SIG-M5 treated with dmso at 0.1 percent for 504 hours (cell line): ENCODE measurements around the gene CALCOCO2.
A peak's percentile ranks its signal among the peaks of the same experiment; 100 is the strongest.
"Not testable (repeated sequence)": the region's sequence is repeated elsewhere in the genome, so short reads cannot be mapped to it uniquely, and the experiment has no call there.

ENCODE experiments used
- DNase-seq: peaks from one replicate; lab custom pipeline; 2025; ENCODE audit not compliant: unreplicated experiment; lab: John Stamatoyannopoulos, UW

The CALCOCO2 gene

DNA sequence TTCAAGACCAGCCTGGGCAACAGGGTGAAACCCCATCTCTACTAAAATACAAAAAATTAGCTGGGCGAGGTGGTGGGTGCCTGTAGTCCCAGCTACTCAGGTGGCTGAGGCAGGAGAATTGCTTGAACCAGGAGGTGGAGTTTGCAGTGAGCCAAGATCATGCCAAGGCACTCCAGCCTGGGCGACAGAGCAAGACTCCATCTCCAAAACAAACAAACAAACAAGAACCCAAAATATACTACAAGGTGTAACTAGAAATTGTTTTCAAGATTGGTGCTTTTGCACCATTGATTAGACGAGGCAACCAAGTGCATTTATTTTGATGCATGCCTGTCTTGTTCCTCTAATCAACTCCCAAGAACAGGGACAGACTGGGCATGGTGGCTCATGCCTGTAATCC lies 41.6 kb downstream of the CALCOCO2 start:
- not testable (repeated sequence) for DNase-seq

DNA sequence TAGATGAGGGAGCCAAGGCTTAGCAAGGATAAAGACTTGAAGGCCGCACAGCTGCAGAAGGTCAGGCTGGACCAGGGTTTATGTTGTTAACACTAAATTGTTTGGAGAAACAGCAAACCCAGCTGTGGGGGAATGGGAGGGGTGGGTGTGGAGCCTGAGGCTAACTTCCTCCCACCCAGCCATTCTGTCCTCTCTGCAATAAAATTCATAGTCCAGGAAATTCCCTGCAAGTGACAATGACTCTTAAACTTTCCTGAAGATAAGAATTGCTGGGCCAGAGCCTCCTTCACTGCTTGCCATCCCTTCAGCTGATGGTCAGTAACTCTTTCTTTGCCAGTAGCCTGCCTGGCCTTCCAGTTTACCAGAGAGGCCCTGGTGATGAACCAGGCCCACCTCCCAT lies 42.4 kb downstream of the CALCOCO2 start:
- DNase-seq: no peak

DNA sequence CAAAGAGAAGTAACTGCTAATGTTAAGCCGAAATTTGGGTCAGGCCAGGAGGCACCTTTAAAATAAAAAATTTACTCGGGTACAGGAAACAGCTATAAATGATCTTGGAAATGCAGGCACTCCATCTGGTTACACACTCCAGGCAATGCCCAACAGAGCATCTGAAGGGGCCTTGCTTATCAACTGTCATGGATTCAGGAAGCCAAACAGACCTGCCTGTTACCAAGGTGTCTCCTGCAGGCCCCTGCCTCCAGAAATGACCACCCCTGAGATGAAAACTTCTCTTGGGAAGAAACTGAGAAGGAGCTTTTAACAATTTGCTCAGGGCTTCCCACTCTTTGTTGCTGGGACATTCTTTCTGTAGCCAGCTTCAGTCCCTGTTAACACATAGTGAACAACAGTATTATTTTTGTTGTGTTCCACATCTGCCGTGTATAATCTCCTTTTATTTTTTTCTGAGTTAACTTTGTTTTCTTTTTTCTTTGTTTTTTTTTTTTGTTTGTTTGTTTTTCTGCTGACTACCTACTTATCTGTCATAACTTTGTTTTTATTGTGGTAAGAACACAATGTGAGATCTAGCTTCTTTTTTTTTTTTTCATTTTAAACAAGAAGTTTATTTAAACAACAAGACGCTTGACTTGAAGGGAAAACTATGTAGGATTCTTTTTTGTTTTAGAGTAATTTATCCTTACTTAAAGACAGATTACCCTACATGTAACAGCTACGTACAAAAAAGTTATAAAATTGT lies 43.0 kb downstream of the CALCOCO2 start:
- DNase-seq: no peak

DNA sequence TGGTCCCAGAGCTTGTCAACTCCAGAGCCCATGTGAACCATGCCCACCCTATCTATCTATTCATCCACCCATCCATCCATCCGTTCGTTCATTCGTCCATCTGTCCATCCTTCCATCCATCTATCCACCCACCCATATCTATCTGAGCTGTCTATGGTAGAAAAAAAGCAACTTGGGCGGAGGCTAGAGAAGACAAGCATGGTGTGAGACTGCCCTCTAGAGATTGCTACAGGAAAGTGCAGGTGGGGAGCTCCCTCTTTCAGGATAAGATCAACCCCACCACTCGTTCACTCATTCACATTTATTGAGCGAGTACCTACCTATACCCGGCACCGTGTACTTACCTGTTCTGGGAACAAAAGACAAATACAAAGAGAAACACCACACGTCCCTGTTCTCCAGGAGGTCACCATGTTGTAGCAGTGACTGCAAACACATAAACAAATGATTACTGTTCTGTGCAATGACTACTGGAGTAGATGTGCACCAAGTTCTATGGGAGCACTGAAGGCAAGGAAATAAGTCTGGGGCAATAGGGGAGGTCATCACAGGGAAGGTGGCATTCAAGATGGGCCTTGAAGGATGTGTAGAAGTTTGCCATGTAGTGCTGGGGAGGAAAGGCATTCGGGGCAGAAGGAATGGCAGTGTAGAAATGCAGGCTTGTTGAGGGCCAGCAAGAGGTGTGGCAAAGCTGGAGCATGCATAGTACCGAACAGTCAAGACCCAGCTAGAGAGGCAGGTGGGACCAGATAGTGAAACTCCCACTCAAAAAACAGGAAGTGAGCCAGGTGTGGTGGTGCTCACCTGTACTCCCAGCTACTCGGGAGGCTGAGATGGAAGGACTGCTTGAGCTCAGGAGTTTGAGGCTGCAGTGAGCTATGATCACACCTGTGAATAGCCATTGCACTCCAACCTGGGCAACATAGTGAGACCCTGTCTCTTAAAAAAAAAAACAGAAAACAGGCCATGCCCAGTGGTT lies 48.4 kb downstream of the CALCOCO2 start:
- DNase-seq: peak; percentile 85

DNA sequence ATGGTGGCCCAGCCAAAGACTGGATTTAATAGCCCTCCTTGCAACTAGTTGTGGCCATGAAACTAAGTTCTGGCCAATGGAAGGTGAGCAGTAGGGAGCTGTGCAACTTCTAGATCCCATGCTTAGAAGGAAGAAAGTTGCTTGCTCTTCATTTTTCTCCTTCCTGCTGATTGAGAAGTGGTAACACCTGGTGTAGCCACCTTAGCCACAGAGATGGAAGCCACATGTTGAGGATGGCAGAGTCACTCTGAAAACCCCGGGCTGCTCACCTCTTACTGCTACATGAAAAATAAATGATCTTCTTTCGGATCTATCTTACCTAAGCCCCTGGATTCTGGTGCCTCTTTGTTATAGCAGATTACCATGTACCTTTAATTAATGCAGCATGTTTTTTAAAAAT lies 51.4 kb downstream of the CALCOCO2 start:
- DNase-seq: no peak

DNA sequence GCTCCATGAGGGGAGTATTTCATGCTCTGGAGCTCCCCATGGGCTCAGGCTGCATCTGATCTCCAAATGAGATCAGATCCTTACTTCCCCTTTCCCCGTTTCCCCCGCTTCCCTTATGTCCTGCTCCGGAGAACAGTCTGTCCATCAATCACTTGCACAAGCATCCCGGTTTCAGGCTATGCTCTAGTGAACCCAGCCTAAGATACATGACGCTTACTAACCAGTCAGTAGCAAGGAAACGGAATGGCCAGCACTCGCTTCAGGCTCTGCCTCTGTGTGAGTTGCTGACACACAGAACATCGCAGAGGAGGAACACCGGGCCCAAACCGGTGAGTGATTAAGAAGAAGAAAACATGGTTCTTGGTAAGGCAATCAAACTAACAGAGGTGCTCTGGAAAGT lies 52.3 kb downstream of the CALCOCO2 start:
- DNase-seq: no peak

DNA sequence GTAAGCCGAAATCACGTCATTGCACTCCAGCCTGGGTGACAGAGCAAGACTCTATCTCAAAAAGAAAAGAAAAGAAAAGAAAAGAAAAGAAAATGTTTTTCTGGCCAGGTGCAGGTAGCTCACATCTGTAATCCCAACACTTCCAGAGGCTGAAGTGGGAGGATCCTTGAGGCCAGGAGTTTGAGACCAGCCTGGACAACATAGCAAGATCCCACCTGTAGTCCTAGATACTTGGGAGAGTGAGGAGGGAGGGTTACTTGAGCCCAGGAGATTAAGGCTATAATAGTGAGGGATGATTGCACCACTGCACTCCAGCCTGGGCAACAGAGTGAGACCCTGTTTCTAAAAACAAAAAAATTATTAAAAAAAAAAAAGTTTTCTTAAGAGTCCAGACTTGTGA lies 59.3 kb downstream of the CALCOCO2 start:
- no peak for DNase-seq

DNA sequence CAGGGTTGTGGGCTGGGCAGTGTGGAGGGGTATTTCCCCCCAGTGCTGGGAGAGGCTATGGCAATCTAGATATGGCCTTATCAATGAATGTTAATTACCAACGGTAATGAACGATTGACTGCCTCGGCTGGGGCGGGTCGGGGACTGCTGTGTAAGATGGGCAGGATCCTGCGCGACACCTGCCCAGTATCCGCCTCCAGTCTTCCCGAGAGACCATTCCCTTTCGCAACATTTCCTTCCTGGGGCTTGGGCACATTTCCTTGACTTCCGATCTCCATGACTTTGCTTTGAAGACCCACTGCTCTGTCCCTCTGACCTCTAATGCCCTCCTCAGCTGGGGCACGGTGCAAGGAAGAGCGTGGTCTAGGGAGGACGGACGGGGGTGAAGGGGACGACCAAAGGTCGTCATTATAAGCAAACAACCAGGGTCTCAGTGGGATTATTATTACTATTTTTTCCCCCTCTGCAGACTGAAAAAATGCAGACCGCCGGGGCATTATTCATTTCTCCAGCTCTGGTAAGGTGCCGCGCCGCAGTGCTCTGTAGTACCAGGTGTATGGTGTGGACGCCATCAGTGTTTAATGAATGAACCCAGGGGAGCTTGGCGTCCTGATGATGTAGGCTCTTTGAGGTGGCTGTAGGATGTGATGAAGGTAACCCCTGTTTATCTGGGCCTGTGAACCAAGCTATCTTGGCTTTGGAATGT lies 62.3 kb downstream of the CALCOCO2 start:
- DNase-seq: no peak

DNA sequence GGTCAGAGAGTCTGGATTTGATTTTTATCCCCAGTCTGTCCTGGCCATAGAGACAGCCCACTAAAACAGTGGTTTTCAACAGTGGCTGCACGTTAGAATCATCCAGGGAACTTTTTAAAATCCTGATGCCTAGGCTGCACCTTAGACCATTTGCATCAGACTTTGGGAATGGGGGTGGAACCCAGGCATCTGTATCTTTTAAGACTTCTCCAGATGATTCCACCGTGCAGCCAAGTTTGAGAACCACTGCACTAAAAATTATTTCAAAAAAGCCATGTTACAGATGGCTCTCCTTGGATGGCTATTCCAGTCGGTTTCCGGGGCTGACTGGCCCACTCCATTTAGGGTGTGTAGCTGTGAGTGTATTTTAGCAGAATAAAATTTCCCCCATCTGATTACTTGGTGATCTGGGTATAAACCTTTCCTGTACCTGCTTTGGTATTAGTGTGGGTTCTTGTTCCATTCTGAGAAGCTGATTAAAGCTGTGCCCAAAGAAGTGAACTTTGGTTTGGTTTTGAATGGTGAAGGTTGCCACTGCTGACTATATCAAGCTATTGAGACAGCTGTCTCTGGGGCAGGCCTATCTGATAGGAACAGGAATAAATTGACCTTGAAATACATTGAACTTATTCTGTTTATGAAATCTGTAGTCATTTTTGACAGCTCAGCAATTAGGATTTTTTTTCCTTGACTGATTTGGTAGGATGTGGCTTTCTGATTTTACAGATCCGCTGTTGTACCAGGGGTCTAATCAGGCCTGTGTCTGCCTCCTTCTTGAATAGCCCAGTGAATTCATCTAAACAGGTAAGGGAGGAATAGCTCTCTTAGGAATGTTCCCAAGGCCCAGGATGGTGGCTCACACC lies 63.0 kb downstream of the CALCOCO2 start:
- DNase-seq: no peak

DNA sequence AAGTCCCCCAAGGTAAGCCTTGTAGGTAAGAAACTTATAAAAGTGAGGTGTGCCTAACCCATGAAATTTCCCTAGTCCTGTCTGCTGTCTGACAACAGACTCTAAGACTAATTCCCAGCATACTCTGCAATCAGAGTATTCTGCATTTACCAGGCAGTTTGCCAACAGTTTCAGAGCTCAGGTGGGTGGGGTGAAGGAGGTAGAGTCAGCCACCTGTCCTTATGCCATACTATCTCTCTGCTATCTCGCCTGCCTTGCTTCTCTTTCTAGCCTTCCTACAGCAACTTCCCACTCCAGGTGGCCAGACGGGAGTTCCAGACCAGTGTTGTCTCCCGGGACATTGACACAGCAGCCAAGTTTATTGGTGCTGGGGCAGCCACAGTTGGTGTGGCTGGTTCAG lies 64.1 kb downstream of the CALCOCO2 start:
- no peak for DNase-seq

DNA sequence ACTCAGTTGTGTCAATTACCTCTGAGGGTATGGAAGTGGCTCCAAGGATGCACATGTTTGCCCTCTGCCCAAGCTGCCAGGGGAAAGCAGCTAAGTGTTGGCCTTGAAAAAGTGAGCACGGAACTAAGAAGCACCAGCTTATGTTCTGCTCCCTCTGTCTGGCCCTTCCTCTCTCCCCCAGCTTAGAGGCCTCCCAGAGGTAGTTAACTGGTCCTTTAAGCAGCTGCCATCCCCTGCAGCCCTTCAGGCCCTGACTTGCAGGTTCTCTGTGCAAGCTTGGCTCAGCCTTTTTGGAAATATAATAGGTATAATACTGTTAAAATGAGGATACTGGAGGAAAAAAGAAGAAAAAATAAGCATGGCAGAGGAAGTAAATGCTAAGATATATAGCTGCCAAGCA lies 70.4 kb downstream of the CALCOCO2 start:
- no peak for DNase-seq

DNA sequence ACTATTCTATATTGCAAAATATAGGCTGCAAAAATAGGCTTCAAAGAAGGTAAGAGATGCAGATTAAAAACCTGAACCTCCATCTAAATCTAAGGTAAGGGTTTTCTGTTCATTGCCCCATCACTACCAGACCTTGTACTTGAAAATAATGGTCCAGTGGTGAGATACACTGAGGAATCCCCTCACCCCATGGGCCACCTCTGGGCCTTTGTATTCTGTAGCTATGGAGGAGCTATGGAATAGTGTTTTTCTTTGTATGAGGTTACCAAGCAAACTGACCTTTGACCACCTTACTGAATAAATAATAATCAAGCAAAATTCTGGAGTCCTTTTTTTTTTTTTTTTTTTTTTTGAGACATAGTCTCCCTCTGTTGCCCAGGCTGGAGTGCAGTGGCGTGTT lies 72.6 kb downstream of the CALCOCO2 start:
- no peak for DNase-seq

DNA sequence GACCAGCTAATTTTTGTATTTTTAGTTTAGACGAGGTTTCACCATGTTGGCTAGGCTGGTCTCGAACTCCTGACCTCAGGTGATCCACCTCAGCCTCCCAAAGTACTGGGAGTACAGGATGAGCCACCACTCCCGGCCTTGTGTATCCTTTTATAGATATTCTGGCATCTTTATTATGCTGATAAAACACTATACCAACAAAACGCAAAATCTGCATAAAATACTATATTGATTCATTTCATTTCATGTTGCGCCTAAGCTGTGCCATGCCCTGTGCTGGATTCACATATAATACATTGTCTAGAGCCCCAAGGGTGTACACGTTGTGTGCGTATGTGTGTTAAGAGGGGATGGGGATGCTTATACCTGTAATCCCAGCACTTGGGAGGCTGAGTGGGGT lies 73.6 kb downstream of the CALCOCO2 start:
- DNase-seq: no peak

DNA sequence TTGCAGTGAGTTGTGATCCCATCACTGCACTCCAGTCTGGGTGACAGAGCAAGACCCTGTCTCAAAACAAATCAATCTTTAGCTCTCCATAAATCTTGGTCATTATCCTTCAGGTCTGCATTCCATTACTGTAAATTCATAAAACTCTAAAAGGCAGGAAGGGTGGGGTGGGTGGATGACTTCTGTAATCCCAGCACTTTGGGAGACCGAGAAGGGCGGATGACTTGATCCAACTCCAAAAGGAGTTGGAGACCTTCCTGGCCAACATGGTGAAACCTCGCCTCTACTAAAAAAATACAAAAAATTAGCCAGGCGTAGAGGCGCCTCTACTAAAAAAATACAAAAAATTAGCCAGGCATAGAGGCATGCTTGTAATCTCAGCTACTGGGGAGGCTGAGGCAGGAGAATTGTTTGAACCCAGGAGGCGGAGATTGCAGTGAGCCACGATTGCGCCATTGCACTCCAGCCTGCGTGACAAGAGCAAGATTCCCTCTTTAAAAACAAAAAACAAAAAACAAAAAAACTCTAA lies 75.2 kb downstream of the CALCOCO2 start:
- DNase-seq: no peak

DNA sequence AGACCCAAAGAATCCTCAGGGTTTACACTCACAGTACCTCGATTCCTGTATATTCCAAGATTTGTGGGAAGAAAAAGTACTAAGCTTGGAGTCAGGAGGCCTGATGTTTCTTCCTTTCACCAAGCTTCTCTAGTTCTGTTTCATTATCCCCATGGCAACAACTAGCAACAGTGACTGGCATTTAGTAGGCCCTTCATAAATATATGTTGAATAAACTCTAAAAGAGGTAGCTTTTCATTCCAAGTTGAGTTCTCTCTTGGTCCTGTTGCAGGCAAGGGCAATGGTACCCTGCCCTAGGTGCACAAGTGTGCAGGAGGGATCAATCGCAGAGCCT lies 76.8 kb downstream of the CALCOCO2 start:
- peak; percentile 79 for DNase-seq

DNA sequence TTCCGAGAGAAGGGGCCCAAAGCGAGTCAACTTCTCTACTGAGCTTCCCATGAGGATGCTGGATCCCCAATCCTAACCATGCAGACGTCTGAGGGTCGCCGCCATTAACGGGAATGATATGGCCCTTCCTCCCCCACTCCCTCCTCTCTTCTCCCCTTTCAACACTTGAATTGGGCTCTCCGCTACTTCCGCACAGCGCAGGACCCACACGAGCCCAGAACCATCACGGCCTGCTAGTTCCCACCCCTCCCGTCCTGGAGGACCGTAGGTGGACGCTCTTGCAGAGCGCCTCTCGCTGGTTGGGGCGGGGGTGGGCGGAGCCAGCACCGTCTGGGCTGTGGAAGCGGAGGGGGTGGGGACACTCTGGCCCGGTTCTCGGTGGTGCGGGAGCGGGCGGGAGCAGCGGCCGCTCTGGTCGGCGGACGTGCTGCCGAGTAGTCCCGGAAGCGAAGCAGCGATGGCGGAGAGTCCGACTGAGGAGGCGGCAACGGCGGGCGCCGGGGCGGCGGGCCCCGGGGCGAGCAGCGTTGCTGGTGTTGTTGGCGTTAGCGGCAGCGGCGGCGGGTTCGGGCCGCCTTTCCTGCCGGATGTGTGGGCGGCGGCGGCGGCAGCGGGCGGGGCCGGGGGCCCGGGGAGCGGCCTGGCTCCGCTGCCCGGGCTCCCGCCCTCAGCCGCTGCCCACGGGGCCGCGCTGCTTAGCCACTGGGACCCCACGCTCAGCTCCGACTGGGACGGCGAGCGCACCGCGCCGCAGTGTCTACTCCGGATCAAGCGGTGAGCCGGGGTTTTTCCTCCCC lies 77.4 kb downstream of the CALCOCO2 start, which contains the start of gene UBE2Z:
UBE2Z (plus strand) TSS at position 361 of the 797 bp plus-strand sequence; CDS start at position 458, 97 bp downstream.
- peak; percentile 95 for DNase-seq

DNA sequence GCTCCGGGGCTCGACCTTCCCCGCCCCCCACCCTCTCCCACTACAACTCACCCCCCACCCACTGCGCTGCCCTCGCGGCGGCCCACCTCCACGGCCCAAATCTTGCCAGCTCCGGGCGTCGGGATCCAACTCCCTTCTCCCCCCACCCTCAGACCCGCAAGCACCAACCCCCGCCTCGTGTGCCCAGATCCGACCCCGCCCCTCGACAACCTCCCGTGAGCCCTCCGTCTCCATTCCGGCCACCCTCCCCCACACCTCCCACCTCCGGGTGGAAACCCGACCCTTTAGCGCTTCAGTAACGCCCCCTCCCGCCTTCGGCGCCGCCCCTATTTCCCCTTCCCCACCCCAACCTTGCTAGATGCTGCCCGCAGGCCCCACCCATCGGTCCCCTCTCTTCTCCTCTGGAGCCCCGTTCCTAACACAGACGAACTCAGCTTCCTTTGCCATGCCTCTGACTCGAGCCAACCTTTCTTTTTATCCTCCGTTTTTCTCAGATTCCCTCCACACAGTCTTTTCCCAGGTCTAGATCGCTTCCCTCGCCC lies 78.1 kb downstream of the CALCOCO2 start:
- DNase-seq: peak; percentile 88

DNA sequence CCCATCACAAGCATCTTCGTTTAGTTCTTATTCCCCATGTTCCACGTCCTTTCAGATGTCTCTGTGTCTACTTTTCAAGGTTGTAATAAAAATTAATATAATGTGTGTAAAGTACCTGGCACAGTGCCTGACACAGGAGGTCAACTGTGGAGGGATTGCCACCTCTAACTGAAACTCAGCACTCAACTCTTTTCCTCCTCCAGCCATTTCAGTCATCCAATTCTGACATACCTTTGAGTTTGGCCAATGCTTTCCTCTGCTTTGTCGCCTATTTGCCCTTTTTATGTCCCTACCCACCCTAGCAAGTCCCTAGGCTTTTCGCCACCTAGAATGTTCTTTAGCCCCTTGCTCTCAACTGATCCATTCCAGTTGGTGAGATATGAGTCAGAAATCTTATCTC lies 78.9 kb downstream of the CALCOCO2 start:
- no peak for DNase-seq

DNA sequence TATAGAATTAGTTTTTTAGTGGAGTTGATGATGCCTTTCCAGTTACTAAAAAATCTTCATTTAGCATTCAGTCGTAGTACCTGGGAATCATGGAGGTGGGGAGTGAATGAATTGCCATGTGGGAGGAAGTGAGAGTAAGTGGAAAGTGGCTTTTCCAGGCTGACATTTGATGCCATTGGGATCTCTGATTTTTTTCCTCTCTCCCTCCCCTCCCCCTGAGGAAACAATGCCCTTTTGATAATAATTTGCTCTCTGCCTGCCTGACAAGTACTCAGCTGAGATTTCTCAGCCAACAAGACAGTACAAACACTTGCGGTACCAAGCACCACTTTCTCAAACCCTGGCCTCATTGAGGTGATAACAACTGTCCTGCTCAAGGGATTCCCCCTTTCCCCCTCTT lies 79.5 kb downstream of the CALCOCO2 start:
- no peak for DNase-seq
